ENCODE results near the gene CRELD2.

Gene CRELD2

DNA sequence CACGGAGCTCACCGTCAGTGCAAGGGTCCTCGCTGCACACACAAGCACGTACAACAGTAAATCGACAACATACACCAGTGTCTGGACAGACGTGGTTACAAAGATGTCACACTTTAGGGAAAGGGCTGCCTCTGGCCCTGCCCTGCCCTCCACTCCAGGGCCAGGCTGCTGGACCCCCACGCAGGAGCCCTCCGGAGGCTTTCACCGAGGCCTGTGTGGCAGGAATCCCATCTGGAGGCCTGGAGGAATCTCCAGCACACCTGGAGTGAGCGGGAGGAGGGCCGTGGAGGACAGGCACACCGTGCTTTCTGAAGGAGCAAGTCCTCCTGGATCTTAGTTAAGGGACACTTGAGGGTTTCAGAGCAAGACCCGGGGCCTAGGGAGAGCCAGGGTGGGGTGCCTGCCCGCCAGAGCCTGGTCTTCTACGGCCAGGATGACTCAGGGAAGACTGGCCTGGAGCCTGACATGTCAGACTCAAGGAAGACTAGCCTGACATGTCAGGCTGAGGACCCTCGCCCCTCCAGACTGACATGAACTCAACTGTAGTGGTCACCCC lies 40.0 kb downstream of the CRELD2 start:
- Histone ChIP-seq H3K9me3 (ENCODE audit: control insufficient read depth, insufficient read depth, low read depth, low read length) (no peaks in the 10 kb centered on the region), H3K4me1 (ENCODE audit: control insufficient read depth, insufficient read depth, low read length) (peaks cover 12% of the 10 kb centered on the region), H3K27ac (ENCODE audit: extremely low read depth, low read depth, low read length) (no peak overlapping the region), H3K4me3 (ENCODE audit: low read depth, low read length) (no peak overlapping the region), H3K36me3 (ENCODE audit: control insufficient read depth in 2 of 2, insufficient read depth in 1 of 2, low read length in 2 of 2) (peaks cover 3 to 19% of the 10 kb centered on the region in 2 experiments)
- POLR2A ChIA-PET: interaction anchor here (0.6 to 1.7 kb wide), 3 partner anchors 12 to 107 kb away, joined by 3 to 5 read pairs (median 4); no protein-coding TSS in a partner anchor
- CTCF ChIA-PET: interaction anchor here (0.6 to 1.5 kb wide), 2 partner anchors 8 to 72 kb away, joined by 3 to 7 read pairs; no protein-coding TSS in a partner anchor
- TF ChIP-seq ZNF335 (tag by site-specific recombination; conservative IDR thresholded peaks at IDR 0.05) (peak; percentile 49), ZNF394 (tag by site-specific recombination; IDR thresholded peaks at IDR 0.05; ENCODE audit: borderline replicate concordance) (no peak), ZFP69B (tag by site-specific recombination; IDR thresholded peaks at IDR 0.05) (no peak), ZSCAN23 (tag by site-specific recombination; IDR thresholded peaks at IDR 0.05) (no peak), ZNF211 (tag by site-specific recombination; IDR thresholded peaks at IDR 0.05; ENCODE audit: low read depth) (no peak)

GRCh38 chr22:49958931-49959781 lies 40.7 kb downstream of the CRELD2 start:
- ChIA-PET POLR2A (interaction anchor here (0.6 to 2.0 kb wide), 5 partner anchors 10 to 107 kb away, joined by 3 to 5 read pairs (median 4); no protein-coding TSS in a partner anchor), CTCF (interaction anchor here (0.6 to 1.2 kb wide), 3 partner anchors 9 to 71 kb away, joined by 3 to 4 read pairs (median 3); no protein-coding TSS in a partner anchor)
- TF ChIP-seq ZFP41 (tag by site-specific recombination; IDR thresholded peaks at IDR 0.05; ENCODE audit: borderline replicate concordance) (no peak), ZSCAN30 (tag by site-specific recombination; IDR thresholded peaks at IDR 0.05) (no peak), ZFP3 (tag by site-specific recombination; IDR thresholded peaks at IDR 0.05; ENCODE audit: low read depth) (no peak), ZNF529 (tag by site-specific recombination; IDR thresholded peaks at IDR 0.05; ENCODE audit: insufficient replicate concordance) (no peak), ZBTB11 (tag by site-specific recombination; conservative IDR thresholded peaks at IDR 0.05; ENCODE audit: low read depth) (no peak), ZNF23 (tag by site-specific recombination; IDR thresholded peaks at IDR 0.05; ENCODE audit: borderline replicate concordance) (no peak), ZNF747 (tag by site-specific recombination; IDR thresholded peaks at IDR 0.05) (no peak), ZNF335 (tag by site-specific recombination; conservative IDR thresholded peaks at IDR 0.05) (0 out of 2 replicates have a peak, but pooled peaks have one; percentile 4), ZNF76 (tag by site-specific recombination; IDR thresholded peaks at IDR 0.05; ENCODE audit: borderline replicate concordance, low read depth) (no peak), BCL11A (tag by site-specific recombination; IDR thresholded peaks at IDR 0.05; ENCODE audit: low read depth) (0 out of 2 replicates have a peak, but pooled peaks have one; percentile 12)
- TF ChIP-seq, protein P1, sequence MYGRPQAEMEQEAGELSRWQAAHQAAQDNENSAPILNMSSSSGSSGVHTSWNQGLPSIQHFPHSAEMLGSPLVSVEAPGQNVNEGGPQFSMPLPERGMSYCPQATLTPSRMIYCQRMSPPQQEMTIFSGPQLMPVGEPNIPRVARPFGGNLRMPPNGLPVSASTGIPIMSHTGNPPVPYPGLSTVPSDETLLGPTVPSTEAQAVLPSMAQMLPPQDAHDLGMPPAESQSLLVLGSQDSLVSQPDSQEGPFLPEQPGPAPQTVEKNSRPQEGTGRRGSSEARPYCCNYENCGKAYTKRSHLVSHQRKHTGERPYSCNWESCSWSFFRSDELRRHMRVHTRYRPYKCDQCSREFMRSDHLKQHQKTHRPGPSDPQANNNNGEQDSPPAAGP (tag by site-specific recombination; IDR thresholded peaks at IDR 0.05): no peak
- TF ChIP-seq, protein P2, sequence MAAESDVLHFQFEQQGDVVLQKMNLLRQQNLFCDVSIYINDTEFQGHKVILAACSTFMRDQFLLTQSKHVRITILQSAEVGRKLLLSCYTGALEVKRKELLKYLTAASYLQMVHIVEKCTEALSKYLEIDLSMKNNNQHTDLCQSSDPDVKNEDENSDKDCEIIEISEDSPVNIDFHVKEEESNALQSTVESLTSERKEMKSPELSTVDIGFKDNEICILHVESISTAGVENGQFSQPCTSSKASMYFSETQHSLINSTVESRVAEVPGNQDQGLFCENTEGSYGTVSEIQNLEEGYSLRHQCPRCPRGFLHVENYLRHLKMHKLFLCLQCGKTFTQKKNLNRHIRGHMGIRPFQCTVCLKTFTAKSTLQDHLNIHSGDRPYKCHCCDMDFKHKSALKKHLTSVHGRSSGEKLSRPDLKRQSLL (tag by site-specific recombination; IDR thresholded peaks at IDR 0.05): no peak
- Histone ChIP-seq H3K9me3 (ENCODE audit: control insufficient read depth, insufficient read depth, low read depth, low read length) (no peaks in the 10 kb centered on the region), H3K4me1 (ENCODE audit: control insufficient read depth, insufficient read depth, low read length) (peaks cover 12% of the 10 kb centered on the region), H3K4me3 (ENCODE audit: low read depth, low read length) (no peak overlapping the region; the same call in 1 of the 2 replicates), H3K27ac (ENCODE audit: extremely low read depth, low read depth, low read length) (peak overlapping the region; percentile 99; the same call in 1 of the 2 replicates), H3K36me3 (ENCODE audit: control insufficient read depth in 2 of 2, insufficient read depth in 1 of 2, low read length in 2 of 2) (peaks cover 10 to 26% of the 10 kb centered on the region in 2 experiments)

Data from HEK293 (cell line).